Stimulated activated CD8-positive, alpha-beta memory T cell treated with anti-CD3 and anti-CD28 coated beads, Interleukin-4, amount 100 ng/mL, for 24 hours (primary cell): ENCODE measurements around the gene ZNRF4.

Experiments used
- DNase-seq: peaks from one replicate; pipeline ENCODE4 v3.0.0-alpha.2; 2020; ENCODE audit warnings: low read depth

The ZNRF4 gene

DNA sequence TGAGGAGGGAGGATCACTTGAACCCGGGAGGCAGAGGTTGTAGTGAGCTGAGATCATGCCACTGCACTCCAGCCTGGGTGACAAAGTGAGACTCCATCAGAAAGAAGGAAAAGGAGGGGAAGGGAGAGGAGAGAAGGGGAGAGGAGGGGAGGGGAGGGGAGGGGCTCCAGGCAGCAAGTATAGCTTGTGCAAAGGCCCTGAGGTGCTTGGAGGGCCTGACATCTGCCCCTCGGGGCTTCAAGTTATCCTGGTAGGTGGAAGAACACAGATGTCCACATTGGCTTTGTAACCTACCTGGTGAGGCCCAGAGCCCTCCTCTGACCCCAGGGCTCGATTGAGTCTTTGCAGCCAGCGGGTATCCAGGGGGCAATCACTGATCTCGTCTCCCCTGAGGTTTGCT is 11.5 kb upstream of the ZNRF4 start:
- DNase-seq: no peak

- no peak for DNase-seq
Measured at GRCh38 chr19:5444431-5444830, 10.8 kb upstream of the ZNRF4 start.

- DNase-seq: no peak
Measured at GRCh38 chr19:5445071-5445470, 10.1 kb upstream of the ZNRF4 start.

DNA sequence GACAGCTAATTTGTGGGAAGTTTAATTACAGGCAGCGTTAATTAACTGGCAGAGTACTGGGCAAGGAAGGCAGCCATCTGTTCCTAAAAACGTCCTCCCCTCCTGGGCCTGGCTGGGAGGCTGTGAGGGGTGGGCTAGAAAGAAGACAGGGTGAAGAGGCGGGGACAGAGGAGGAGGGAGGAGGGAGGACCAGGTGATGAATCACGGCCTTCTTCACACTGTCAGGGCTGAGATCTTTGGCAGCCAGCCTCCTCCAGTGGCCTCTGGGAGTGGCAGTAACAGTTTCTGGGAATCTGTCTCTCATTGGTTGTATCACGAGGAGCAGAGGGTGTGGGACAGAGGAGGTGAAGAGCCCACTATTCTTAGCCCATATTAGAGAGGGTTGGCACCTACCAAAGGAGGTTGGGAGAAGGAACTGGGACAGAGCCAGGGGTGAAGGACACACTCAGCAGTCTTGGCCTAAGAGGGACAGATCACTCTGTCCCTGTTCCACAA is 9.6 kb upstream of the ZNRF4 start:
- no peak for DNase-seq

- DNase-seq: no peak
Measured at GRCh38 chr19:5447700-5448311, 7.4 kb upstream of the ZNRF4 start.

- no peak for DNase-seq
Measured at GRCh38 chr19:5448374-5448773, 6.8 kb upstream of the ZNRF4 start.

GRCh38 chr19:5450482-5451126 is 4.6 kb upstream of the ZNRF4 start:
- DNase-seq: no peak

DNA sequence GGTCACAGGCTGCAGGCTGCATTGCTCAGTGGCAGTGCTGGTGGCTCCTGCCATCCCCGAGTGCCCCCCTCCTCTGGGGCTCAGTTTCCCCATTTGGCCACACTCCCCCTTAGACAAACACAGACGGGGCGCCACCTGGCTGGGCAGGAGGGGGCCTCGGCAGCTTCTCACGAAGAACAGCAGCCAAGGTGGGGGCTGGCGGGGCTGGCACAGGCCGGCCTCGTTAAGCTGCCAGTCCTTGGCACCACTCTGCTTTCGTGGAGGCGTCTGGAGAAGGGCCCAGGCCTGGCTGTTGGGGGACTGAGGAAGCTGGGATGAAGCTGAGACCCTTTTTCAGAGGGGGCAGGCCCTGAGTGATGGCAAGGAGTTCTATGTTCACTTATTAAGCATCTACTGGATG is 3.7 kb upstream of the ZNRF4 start:
- no peak for DNase-seq

GRCh38 chr19:5452594-5453565 is 2.3 kb upstream of the ZNRF4 start:
- DNase-seq: no peak

DNA sequence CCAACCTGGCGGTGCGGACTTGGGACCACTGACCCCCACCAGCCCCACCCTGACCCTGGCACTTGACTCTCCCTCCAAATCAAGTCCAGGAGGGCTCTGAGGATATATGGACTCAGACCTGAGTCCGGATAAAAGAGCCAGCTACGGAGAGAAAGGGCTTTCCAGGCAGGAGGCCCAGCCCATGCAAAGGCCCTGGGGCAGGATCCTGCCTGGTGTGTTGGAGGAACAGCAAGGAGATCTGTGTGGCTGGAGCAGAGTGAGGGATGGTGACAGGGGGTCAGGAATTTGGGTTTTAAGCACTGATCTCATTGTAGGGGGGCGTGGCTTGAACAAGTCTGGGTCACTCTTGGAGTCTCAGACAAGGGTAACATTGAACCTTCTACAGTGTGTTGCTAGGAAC is 474 bp upstream of the ZNRF4 start:
- no peak for DNase-seq

GRCh38 chr19:5456130-5456840 is 1.1 kb downstream of the ZNRF4 start:
- no peak for DNase-seq

DNA sequence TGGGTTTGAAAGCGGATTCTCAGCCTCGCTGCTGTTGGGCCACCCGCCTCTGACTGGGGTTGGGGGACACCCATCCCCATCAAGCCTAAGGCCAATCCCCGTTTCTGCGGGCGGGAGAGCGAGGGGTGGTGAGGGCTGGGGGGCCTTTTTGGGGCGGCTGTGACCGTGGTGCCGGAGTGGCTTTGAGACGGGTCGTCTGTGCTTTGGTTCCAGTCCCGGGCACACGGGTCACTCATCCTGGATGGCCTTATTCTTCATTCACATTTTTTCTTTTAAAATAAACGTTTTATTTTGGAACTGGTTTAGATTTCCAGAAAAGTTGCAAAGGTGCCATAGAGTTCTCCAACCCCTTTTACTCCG is 1.6 kb downstream of the ZNRF4 start:
- DNase-seq: no peak

GRCh38 chr19:5457709-5458108 is 2.5 kb downstream of the ZNRF4 start:
- DNase-seq: no peak

GRCh38 chr19:5458420-5458819 is 3.2 kb downstream of the ZNRF4 start:
- DNase-seq: no peak

GRCh38 chr19:5459360-5459759 is 4.1 kb downstream of the ZNRF4 start:
- no peak for DNase-seq

DNA sequence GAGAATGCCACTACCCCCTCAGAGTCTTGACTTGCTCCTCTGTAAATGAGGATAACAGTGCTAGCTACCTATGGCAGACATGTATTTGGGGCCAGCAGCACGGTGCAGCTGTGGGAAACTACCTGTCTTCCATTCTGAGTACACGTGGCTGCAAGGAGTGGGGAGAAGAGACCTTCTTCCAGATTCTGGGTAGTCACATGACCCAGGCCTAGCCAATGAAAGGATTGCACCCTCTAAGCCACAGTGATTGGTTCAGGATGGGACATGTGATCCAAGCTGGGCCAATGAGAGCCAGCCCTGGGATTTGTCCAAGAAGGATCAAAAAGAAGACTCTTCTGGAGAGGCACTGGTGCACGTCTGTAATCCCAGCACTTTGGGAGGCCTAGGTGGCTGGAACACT is 5.5 kb downstream of the ZNRF4 start:
- DNase-seq: no peak

GRCh38 chr19:5463959-5464358 is 8.7 kb downstream of the ZNRF4 start:
- DNase-seq: no peak

DNA sequence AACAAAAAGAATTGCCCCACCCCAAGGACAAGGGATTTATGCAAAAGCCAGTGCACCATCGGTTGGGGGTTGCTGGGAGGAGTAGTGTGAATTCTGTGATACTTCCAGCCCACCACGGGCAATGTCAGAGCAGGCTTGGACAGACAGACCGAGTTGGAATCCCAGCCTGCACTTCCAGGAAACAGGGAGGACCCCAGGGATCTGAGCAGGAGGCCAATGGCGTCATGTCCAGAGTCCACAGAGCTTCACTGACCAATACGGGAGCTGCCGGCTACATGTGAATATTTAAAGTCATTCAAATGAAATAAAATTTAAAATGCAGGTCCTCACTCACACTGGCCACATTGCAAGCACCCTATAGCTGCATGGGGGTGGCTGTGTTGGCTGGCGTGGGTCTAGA is 10.9 kb downstream of the ZNRF4 start:
- no peak for DNase-seq

DNA sequence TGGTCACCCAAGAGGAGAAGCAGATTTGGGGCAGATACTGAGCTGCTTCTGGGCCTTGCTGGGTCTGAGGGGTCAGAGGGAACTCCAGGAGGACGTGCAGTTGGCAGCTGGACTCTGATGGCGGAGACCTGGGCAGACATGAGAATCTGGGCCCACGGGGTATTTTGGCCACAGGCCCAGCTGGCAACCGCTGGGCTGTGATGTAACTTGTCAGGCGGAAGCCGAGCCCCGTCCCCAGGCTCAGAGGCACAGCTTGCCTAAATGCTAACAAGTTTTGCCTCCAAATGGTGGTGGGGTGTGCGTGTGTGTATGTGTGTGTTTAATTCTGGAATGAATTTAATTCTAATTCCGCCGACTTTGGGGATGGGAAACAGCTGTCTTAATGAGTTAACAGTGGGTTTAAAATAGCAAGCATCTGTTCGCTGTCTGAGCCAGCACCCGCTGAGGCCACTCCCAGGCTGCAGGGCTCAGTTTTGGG is 11.6 kb downstream of the ZNRF4 start:
- DNase-seq: no peak

DNA sequence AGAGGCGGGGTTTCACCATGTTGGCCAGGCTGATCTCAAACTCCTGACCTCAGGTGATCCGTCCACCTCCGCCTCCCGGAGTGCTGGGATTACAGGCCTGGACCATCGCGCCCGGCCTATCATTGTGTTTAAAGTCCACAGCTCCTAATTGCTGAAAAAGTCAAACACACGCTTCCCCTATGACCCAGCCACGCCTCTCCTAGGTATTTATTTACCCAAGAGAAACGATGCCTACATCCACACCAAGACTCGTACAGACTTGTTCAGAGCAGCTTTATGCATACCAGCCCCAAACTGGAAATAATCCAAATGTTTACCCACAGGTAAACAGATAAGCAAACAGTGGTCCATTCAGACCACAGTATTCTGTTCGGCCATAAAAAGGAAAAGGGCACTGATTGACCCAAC is 15.1 kb downstream of the ZNRF4 start:
- DNase-seq: no peak

- DNase-seq: no peak
Measured at GRCh38 chr19:5472286-5472685, 17.1 kb downstream of the ZNRF4 start.

GRCh38 chr19:5473646-5474045 is 18.4 kb downstream of the ZNRF4 start:
- no peak for DNase-seq
